Fibroblast of peridontal ligament (primary cell): ENCODE measurements around the gene FOLH1.
"Not testable (repeated sequence)": the region's sequence is repeated elsewhere in the genome, so short reads cannot be mapped to it uniquely, and the experiment has no call there.

Source experiments
- DNase-seq: peaks from one replicate; pipeline ENCODE4 v3.0.0-alpha.2; 2010; ENCODE audit errors: extremely low read depth

The FOLH1 gene

DNA sequence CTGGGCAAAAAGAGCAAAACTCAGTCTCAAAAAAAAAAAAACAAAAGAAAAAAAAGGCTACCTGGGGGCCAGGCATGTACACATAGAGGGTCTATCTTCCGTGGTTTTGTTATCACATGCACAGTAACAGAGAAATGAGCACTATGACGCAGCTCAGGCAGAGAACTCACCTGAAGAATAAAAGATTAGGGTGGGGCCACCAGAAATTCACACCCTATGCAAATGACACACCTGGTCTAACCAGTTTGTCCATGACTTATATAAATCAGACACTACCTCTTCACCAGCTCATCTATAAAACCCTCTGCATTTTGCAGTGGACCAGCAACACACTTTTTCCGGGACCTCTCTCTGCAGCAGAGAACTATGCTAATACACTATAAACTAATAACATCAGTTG, 30.5 kb downstream of the FOLH1 start:
- DNase-seq, result not testable (repeated sequence)

DNA sequence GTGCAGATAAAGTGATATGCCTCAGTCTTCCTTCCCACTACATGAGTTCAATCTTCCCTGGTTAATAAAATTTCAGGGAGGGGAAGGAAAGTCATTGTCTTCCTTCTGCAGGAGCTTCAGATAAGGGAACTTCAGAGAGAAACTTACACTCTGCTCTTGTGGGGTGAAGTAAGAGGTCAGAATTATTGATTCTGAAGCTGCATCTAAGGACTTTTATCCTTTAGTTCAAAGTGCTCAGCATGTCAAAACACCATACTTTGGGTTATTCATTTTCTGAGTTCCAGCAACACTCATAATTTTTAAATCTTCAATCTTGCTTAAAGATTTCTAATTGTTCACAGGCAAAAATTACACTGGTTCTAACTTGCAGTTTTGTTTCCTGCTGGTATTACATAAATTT, 33.0 kb downstream of the FOLH1 start:
- not testable (repeated sequence) for DNase-seq

- DNase-seq, result not testable (repeated sequence)
These were observed 33.6 kb downstream of the FOLH1 start for GRCh38 chr11:49174691-49175366.

- DNase-seq, result not testable (repeated sequence)
These were observed 36.8 kb downstream of the FOLH1 start for GRCh38 chr11:49171613-49172012.

DNA sequence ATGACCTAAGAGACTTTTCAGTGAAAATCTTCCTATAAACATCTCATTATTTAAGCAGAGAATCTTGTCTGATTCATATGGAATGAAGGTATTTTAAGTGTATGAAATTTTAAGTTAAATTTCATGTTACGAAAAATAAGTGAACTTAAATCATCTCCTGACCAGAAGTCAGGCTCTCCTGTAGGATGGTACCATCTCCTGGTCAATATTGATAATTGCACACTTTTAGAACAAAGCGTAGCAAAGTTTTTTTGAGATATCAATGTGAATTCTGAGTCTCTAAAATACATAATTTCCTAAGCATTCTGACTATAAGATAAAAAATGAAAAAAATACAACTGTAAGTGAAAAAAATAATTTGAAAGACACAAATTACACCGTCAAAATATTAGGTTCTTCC, 38.8 kb downstream of the FOLH1 start:
- DNase-seq, result not testable (repeated sequence)

GRCh38 chr11:49168992-49169391, 39.4 kb downstream of the FOLH1 start:
- not testable (repeated sequence) for DNase-seq

DNA sequence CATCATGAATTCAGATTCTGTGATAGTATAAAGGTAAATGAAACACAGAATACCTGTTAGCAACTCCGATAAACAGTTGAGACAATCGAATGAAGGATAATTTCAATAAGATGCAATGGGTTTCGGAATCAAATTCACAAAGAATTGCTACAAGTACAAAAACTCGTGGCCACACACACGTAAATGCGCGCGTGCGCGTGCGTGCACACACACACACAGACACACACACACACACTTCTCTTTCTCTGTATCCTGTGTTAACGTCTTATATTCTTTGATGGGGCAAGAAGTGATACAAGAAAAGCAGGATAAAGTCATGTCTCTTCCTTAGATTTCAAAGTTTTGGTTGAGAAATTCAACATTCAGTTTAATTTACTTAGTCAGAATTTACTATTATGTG, 57.2 kb downstream of the FOLH1 start:
- no peak for DNase-seq

DNA sequence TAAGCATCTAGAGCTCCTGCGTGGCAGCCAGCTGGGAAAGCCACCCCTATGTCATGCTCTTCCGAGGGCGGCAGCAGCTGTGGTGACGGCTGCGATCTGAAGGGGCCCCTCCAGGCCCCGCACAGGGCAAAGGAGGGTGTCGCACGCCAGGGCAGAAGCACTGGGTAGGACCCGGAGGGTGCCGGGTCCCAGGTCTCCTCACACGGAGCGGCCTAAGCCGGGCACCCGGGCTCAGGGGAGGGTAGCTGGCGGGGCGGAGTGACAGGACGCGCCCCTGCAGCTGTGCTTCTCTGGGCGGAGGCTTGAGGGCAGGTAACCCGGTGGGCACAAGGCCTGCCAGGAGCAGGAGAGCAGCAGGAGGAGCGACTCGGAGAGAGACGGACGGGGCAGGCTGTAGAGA, 106.0 kb downstream of the FOLH1 start:
- DNase-seq, result not testable (repeated sequence)
